ENCODE measurements around the gene ITGB1BP1.

DNA sequence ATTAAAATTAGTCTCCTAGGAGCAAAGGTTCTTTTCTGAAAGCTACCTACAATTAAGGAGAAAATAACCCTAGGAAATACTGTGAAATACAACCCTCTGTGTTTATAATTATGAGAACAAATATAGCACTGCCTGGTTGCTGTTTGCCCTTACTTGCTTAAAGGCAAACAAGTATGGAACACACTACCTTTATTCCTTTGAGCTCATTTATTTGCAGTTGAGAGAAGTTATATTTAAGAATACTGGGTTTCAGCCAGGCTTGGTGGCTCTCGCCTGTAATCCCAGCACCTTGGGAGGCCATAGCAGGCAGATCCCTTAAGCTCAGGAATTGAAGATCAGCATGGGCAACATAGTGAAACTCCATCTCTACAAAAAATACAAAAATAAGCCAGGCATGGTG, 27.9 kb upstream of the ITGB1BP1 start:
- TF ChIP-seq EZH2 (IDR thresholded peaks at IDR 0.05) (no peak), POLR2AphosphoS5 (IDR thresholded peaks at IDR 0.05; ENCODE audit: borderline replicate concordance, low read depth, low read length) (no peak)
